HG02970 (cell line): Measurements from ENCODE around the gene HNRNPA3.
"Not testable (repeated sequence)": the region's sequence is repeated elsewhere in the genome, so short reads cannot be mapped to it uniquely, and the experiment has no call there.

Experiments used
- ATAC-seq: cut with Tn5 transposase; IDR thresholded peaks from one replicate; pipeline ENCODE4 v1.9.1; 2021; ENCODE audit warnings: mild to moderate bottlenecking, moderate library complexity, moderate number of reproducible peaks; ENCODE audit not compliant: unreplicated experiment, low FRiP score

Gene HNRNPA3

GRCh38 chr2:177252808-177253531 is 40.4 kb downstream of the HNRNPA3 start:
- ATAC-seq, result no peak

- ATAC-seq, result no peak
Observed at GRCh38 chr2:177253704-177254103, 41.1 kb downstream of the HNRNPA3 start.

- no peak for ATAC-seq
Observed at GRCh38 chr2:177254433-177255226, 42.0 kb downstream of the HNRNPA3 start.

GRCh38 chr2:177255227-177255601 is 42.6 kb downstream of the HNRNPA3 start:
- no peak for ATAC-seq

GRCh38 chr2:177256026-177256425 is 43.4 kb downstream of the HNRNPA3 start:
- ATAC-seq, result no peak

- ATAC-seq, result no peak
Observed at GRCh38 chr2:177256695-177257094, 44.1 kb downstream of the HNRNPA3 start.

- ATAC-seq, result no peak
Observed at GRCh38 chr2:177257471-177257870, 44.9 kb downstream of the HNRNPA3 start.

GRCh38 chr2:177258059-177258458 is 45.5 kb downstream of the HNRNPA3 start:
- no peak for ATAC-seq

GRCh38 chr2:177260379-177260778 is 47.8 kb downstream of the HNRNPA3 start:
- ATAC-seq, result no peak

GRCh38 chr2:177261116-177262060 is 48.8 kb downstream of the HNRNPA3 start:
- ATAC-seq, result no peak

- no peak for ATAC-seq
Observed at GRCh38 chr2:177262092-177262491, 49.5 kb downstream of the HNRNPA3 start.

- no peak for ATAC-seq
Observed at GRCh38 chr2:177262958-177263450, 50.4 kb downstream of the HNRNPA3 start.

GRCh38 chr2:177263451-177264208 is 51.0 kb downstream of the HNRNPA3 start:
- peak; percentile 49 for ATAC-seq

- no peak for ATAC-seq
Observed at GRCh38 chr2:177264209-177264692, 51.7 kb downstream of the HNRNPA3 start.

GRCh38 chr2:177264693-177265587 is 52.3 kb downstream of the HNRNPA3 start, which contains the start of gene NFE2L2:
Gene NFE2L2 (minus strand): TSS chr2:177264727. CDS start chr2:177264576, 151 bp downstream.
- ATAC-seq, result peak; percentile 69

GRCh38 chr2:177265824-177266817 is 53.5 kb downstream of the HNRNPA3 start:
- ATAC-seq, result no peak

GRCh38 chr2:177266955-177267354 is 54.4 kb downstream of the HNRNPA3 start:
- not testable (repeated sequence) for ATAC-seq
